GM19467 (cell line): ENCODE measurements around the gene YIPF5.

Experiments
- ATAC-seq: cut with Tn5 transposase; IDR thresholded peaks from one replicate; pipeline ENCODE4 v1.9.1; 2021; ENCODE audit warnings: mild to moderate bottlenecking, moderate library complexity; ENCODE audit not compliant: unreplicated experiment

YIPF5 gene

GRCh38 chr5:144183254-144183889, 12.9 kb upstream of the YIPF5 start:
- ATAC-seq: no peak

DNA sequence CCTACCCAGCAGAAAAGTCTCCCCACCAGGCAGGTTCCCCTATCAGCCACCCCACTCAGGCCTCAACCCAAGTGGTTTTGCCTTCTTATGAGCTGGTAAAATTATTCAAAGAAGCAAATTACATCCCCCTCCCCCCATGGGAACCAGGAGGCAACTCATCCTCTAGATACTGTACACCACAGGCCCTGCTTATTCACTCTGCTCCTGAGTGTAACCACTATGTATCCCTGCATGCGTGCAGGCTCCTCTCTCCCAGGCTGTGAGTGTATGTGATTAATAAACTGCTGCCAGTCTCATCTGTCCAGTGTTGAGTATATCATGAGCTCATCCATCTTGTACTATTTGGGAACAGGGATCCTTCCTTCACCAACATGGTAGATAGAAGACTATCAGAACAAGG, 8.8 kb upstream of the YIPF5 start:
- no peak for ATAC-seq

DNA sequence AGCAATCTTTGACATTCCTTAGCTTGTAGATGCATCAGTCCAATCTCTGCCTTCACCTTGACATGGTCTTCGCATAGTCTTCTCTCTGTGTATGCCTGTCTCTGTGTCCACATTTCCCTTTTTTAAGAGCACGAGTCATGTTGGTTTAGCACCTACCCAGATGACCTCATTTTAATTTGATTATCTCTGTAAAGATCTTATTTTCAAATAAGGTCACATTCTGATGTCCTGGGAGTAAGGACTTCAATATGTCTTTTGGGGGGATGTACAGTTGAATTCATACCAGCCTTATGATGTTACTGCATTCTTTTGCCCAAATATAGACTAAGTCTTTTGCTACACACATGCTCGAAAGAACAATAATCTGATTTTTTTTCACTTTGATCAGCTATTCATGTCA, 7.1 kb upstream of the YIPF5 start:
- no peak for ATAC-seq

DNA sequence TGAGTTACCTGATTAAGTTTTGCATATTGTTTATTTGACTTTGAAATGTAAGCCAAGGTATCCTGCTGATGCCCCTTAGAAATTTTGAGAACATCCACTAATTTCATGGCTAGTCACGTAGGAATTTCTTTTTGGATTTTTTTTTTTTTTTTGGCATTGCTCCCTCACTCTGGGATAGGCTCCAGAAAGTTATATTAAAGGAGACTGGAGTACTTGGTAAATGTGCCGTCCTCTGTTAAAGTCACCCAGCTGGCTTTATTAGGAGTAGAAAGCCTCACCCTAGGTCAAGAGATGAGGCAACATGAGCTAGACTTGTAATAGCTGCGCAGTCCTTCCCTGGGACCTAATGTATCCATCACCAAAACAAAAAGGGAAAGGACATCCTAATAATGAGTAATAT, 3.3 kb upstream of the YIPF5 start:
- no peak for ATAC-seq

DNA sequence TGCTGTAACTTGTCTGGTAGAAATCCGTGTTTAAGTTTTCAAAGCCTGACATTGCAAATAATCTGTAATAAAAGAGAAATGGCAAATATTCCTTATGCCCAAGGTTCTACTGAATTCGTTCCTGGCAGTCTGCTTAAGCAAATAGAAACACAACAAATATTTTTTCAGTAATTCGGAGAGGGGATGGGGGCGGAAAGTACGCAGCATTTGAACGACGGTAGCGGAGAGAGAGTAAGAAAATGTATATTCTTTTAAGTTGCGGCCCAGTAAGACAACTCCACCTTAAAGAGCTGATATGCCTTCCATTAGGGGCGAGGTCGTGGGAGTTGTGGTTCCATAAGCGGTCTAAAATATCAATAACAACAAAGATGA, 569 bp downstream of the YIPF5 start:
- ATAC-seq: no peak

DNA sequence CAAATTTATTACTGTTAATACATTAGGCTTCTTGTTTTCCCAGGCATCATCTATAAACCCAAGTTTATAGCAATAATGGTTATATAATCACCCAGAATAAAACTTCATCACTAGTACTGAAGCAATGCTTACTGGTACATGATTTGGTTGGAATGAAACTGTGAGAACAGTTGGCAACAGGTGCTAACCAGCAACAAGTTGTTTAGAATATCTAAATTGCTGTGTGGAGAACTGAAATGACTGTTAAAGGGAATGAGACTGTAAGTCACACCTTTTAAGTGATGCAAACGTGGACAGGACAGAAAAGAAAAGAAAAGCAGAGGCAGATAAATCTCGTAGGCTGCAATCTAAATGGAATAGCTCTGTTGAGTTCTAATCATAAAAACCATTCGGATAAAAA, 2.5 kb downstream of the YIPF5 start:
- ATAC-seq: no peak

- ATAC-seq: no peak
Observed at GRCh38 chr5:144166696-144167095, 3.8 kb downstream of the YIPF5 start.

GRCh38 chr5:144162686-144163085, 7.8 kb downstream of the YIPF5 start:
- ATAC-seq: no peak

DNA sequence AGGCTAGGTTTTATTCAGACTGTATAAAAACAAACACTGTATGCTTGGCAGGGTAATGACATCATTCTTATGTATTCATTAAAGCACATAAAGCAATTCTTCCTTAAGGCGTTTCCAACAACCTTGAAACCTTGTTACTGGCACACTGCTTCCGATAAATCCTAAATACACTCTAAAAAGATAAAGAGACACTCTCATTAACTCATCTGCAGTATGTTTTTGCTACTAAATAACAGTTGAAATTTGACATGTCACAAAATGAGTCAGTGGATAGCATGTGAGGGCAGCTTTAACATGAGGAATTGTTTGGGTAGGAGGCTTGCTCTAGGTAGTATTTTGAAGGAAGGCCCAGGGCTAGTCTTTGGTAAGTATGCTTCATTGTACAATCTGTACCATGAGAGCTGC, 13.7 kb downstream of the YIPF5 start:
- ATAC-seq: no peak

GRCh38 chr5:144151026-144151425, 19.4 kb downstream of the YIPF5 start:
- no peak for ATAC-seq

- ATAC-seq: no peak
Observed at GRCh38 chr5:144144956-144145751, 25.3 kb downstream of the YIPF5 start.

DNA sequence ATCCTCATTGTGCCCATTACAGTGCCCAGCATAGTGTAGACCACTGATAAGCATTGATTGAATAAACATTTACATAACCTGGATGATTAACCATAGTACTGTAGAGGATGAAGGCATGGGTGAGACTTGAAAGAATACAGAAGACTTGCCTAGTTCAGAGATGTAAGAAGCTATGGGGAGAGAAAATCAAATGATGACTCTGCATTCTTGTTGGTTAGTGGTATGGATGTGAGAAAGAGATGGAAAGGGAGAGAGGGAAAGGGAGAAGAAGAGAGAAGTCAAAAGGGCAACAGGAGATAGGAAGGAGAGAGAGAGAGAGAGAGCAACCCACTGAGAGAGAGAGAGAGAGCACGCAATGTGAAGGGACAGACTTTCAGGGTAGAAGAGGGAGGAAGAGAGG, 26.8 kb downstream of the YIPF5 start:
- ATAC-seq: no peak

DNA sequence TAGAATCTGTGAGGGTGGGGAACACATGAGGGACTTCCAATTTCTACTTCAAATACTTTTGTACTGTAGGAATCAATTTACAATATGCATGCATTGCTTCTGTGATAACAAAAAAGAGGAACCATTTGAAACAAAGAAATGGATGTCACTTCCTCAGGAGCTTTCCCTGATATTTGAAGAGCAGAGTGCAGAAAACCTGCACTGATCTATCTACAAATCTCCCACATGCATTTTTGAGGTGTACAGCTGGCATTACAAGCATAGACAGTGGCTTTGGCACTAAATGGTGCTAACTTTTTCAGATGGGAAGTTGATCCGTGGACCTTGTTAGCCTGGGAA, 27.7 kb downstream of the YIPF5 start:
- no peak for ATAC-seq

GRCh38 chr5:144142139-144142823, 28.2 kb downstream of the YIPF5 start:
- ATAC-seq: peak; percentile 94

DNA sequence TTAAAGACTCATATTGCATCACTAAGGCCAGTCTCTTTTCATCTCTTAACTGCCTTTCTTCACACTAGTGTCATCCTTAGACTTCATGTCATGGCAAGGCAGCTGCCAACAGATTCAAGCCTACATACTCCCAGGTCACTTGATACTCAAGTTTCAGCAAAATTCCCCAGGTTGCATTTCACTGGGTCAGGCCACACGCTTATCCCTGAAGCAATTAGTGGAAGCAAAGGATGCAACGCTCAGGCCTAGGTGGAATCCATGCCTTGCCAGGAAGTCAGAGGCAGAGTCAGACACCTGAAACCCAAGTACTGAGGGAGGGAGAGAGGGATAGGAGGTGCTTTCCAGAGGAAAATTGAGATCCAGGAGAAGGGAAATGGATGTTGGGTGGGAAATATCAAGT, 28.9 kb downstream of the YIPF5 start:
- ATAC-seq: no peak

DNA sequence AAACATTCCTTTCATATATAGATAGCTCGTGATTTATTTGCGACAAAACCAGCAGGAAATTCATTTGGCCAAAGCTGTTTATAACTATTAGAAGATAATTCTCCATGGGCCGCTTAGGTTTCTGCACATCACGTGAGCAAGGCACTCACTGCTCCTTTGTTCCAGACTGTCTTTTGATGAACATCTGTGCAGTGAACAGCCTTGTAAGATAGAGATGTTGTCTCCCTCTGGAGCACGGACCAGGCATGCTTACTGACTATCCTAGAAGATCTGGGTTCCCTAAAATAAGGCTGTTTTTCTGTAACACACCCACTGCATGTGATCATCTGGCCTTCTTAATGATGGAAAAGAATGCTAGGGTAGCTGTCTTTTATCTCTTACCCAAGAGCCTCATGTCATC, 30.9 kb downstream of the YIPF5 start:
- no peak for ATAC-seq

DNA sequence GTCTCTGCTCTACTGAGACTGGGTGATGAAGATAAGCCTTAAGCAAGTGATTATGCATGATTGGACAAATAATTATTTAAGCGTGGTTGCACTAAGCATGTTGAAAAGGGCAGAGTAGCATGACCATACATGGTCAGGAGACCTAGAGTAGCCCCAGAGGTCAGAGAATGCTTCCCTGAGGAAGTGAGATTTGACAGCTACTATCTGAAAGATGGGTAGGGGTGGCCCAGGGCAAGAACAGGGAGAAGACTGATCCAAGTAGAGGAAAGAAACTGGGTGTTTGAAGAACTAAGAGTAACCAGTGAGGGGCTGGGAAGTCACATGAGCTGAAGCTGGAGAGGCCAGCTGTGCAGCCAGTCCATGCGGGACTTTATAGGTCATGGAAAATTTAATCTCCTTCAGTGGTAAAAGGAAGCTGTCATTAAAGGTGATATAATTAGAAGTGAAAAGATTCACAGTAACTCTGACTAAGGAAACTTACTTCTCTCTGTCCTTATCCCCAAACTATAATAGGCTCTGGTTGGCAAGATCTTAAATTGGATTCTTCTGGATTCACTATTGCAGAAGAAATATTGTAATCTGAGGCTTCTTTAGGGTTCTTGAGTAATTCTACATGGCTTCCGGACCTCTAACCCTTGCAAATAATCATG, 35.2 kb downstream of the YIPF5 start:
- ATAC-seq: no peak

DNA sequence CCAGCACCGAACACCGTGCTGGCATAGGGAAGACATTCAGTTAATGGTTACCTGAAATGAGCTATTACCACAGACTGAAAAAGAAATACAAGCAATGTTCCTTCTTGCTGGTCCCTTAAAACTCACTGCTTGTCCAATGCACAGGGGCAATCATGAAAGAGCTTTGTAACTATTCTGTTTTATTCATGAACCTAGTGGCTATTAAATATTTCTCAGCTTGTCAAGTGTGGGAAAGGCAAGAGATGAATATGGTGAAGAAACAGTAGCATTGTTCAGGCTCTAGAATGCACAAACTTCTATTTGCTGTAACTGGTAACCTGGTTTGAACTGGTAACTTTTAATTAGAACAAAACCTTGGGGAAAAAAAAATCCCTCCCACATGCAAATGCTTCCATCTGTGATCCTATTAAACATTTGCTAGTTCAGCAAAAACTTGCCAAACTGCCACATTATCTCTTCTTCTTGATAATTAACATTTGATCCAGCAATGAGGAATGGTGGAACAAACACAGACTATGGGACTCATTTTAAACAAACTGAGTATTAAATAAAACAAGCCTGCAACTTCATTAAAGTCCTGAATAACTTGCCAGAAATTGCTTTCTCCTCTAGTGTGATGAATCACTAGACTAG, 36.1 kb downstream of the YIPF5 start:
- ATAC-seq: no peak

DNA sequence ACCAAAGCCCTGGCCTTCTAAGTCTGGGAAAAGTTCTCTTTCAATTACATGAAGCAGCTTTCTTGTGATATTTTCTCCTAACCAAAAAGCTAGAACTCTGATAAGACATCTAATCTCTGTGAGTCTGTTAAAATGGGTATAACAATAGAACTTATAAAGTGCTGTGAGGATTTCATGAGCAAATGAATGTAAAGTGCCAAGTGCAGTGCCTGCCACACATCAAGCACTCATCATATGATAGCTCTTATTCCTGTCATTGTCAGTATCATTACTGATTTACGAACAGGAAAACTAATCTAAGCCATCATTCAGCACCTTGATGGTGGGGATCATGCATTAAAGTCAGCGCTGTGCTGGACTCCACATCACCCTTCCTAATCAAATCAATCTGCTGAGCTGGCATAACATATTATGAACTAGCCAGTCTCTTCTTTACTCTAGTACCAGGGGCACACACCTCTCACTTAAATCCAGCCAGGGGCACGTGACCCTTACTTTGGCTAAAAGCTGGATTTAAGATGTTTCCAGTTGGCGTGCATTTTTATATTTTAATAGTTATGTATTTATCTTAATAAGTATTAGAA, 37.3 kb downstream of the YIPF5 start:
- ATAC-seq: no peak

GRCh38 chr5:144131261-144131660, 39.2 kb downstream of the YIPF5 start:
- no peak for ATAC-seq

- no peak for ATAC-seq
Observed at GRCh38 chr5:144130306-144130705, 40.2 kb downstream of the YIPF5 start.
